Retinal pigment epithelial cell (primary cell): Measurements from ENCODE around the gene TMCC3.

Experiments
- DNase-seq: peaks from one replicate; pipeline ENCODE4 v3.0.0-alpha.2; 2010; ENCODE audit warnings: low read depth
- H3K4me3 ChIP-seq: 2 replicates; pipeline ENCODE4 v1.5.1; 2011; ENCODE audit warnings: mild to moderate bottlenecking, low read length, control low read depth, moderate library complexity
- CTCF ChIP-seq: conservative IDR thresholded peaks from 2 replicates; pipeline ENCODE4 v1.5.1; 2011; ENCODE audit warnings: low read depth, low read length, control low read depth, inconsistent platforms

The TMCC3 gene

GRCh38 chr12:94663071-94663470, 12.7 kb upstream of the TMCC3 start:
- no peak for TF ChIP-seq CTCF
- no peak overlapping the region for H3K4me3 ChIP-seq
- DNase-seq: no peak

GRCh38 chr12:94660436-94660835, 10.1 kb upstream of the TMCC3 start:
- DNase-seq: no peak
- TF ChIP-seq CTCF: no peak
- H3K4me3 ChIP-seq: no peak overlapping the region

- no peak for TF ChIP-seq CTCF
- H3K4me3 ChIP-seq: no peak overlapping the region
- no peak for DNase-seq
These were observed 9.1 kb upstream of the TMCC3 start for GRCh38 chr12:94659346-94659930.

GRCh38 chr12:94658931-94659330, 8.6 kb upstream of the TMCC3 start:
- no peak for TF ChIP-seq CTCF
- DNase-seq: no peak
- H3K4me3 ChIP-seq: no peak overlapping the region

- no peak for TF ChIP-seq CTCF
- DNase-seq: no peak
- no peak overlapping the region for H3K4me3 ChIP-seq
These were observed 6.2 kb upstream of the TMCC3 start for GRCh38 chr12:94656556-94656955.

GRCh38 chr12:94649349-94650142, 811 bp downstream of the TMCC3 start:
- peak overlapping the region; percentile 66 for H3K4me3 ChIP-seq
- no peak for DNase-seq
- TF ChIP-seq CTCF: peak; percentile 33

- peak overlapping the region; percentile 66 for H3K4me3 ChIP-seq
- no peak for DNase-seq
- TF ChIP-seq CTCF: no peak
These were observed 1.8 kb downstream of the TMCC3 start for GRCh38 chr12:94648578-94648977.
